ENCODE measurements around the gene POLD2. TPM values are rescaled to one million over a fixed set of nuclear protein-coding genes. Genes with fewer than 3 reads are reported as not detected.
A peak's percentile ranks its signal among the peaks of the same experiment; 100 is the strongest.
"Not testable (repeated sequence)": the region's sequence is repeated elsewhere in the genome, so short reads cannot be mapped to it uniquely, and the experiment has no call there.

Gene POLD2
- total and polyA plus RNA-seq, 2 donors from 2014 or later, result 60.0 to 119 TPM

DNA sequence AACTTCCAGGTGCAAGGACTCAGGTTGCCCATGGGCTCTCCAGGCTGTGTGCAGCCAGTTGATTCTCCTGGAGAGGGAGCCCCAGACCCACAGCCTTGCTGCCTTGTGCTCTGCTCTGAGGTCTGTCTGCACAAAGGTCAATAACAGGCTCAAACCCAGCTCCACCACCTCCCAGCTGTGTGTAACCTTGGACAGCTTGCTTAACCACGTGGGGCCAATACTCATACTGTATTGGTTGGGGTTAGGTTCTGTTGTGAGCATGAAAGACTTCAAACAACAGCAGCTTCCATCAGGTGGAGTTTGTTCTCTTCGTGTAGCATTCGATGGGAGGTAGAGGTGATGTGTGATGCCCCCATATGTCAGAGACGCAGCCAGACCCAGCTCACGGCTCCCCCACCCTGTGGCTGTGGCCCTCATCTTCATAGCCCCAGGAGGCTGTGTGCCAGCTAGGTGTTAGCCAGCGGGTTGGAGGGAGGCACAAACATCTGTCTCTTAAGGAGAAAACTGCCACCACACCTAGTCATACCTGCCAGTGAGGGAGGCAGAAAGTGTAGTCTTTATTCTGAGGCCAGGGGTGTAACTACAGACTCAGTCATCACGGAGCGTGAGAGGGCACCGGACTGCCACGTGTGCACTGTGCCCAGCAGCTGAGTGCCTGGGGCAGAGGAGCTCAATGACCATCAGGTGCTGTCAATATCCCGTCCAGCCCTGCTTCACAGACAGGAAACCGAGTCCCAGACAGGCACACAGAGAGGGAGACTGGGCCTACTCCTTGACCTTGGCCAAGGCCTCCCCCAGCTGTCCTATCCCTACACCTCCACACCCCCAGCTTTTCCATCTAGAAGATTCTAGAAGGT is 8.1 kb upstream of the POLD2 start:
- TF ChIP-seq, protein P1, sequence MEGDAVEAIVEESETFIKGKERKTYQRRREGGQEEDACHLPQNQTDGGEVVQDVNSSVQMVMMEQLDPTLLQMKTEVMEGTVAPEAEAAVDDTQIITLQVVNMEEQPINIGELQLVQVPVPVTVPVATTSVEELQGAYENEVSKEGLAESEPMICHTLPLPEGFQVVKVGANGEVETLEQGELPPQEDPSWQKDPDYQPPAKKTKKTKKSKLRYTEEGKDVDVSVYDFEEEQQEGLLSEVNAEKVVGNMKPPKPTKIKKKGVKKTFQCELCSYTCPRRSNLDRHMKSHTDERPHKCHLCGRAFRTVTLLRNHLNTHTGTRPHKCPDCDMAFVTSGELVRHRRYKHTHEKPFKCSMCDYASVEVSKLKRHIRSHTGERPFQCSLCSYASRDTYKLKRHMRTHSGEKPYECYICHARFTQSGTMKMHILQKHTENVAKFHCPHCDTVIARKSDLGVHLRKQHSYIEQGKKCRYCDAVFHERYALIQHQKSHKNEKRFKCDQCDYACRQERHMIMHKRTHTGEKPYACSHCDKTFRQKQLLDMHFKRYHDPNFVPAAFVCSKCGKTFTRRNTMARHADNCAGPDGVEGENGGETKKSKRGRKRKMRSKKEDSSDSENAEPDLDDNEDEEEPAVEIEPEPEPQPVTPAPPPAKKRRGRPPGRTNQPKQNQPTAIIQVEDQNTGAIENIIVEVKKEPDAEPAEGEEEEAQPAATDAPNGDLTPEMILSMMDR (IDR thresholded peaks at IDR 0.05; ENCODE audit: borderline replicate concordance, extremely low read depth, insufficient read depth), result no peak
- DNase-seq, result peak in 2 of 5 donors; percentile 32 to 39

DNA sequence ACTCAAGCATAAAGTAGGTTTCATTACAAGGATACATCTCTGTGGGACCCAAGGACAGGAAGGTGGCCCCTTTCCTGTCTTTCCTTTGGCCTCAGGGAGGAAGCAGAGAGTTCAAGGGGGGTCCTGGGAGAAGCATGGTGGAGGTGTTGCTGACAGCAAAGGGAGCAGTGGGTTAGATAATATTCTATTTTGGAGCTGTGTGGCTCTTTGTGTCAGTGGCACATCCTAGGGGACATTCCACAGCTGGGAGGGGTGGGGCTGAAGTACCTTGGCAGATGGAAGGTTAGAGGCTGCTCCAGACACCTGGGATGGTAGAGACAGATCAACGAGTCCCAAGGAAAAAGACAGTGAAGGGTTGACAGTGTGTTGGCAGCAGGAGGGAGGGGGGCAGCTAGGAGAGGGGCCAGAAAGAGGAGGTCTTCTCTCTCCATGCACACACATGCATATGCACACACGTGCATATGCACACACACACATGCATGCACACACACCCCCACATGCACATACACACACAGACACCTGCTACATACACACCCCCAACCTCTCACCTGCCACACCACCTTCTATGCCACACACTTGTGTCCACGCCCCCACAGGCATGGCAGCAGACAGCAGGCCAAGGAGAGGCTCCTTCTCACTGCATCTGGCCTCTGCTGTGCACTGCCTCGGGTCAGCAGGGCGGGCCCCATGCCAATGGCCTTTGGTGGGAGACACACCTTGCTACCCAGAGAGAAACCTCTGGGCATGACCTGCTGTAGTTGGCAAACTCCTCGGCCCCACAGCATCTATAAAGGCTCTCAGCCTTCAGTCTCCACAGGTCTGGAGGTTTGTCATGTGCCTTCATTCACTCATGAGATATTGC is 5.6 kb upstream of the POLD2 start:
- H3K27ac ChIP-seq (ENCODE audit: low read depth in 2 of 2, low read length in 2 of 2), result no peak overlapping the region
- no peaks in the 10 kb centered on the region for H3K36me3 ChIP-seq (ENCODE audit: control insufficient read depth in 2 of 3, insufficient read depth in 3 of 3, low read length in 3 of 3)
- FAIRE-seq (no peak), DNase-seq (peak in 1 of 5 donors; percentile 40)
- H3K4me3 ChIP-seq (ENCODE audit: low read length in 3 of 3), result no peak overlapping the region
- intact Hi-C loops (cut with DNase I), result no loop called here
- H3K27me3 ChIP-seq (ENCODE audit: control insufficient read depth, insufficient read depth, low read length), result no peaks in the 10 kb centered on the region
- TF ChIP-seq, protein P1 (IDR thresholded peaks at IDR 0.05; ENCODE audit: borderline replicate concordance, extremely low read depth, insufficient read depth), result no peak
- H3K4me1 ChIP-seq (ENCODE audit: control insufficient read depth in 2 of 3, insufficient read depth in 2 of 3, low read depth in 1 of 3, low read length in 3 of 3), result peaks cover 0 to under 1% (median 0%) of the 10 kb centered on the region in 3 donors
- no peaks in the 10 kb centered on the region for H3K9me3 ChIP-seq (ENCODE audit: control insufficient read depth in 2 of 3, insufficient read depth in 1 of 3, low read length in 3 of 3)
- no peak overlapping the region for H3K9ac ChIP-seq (ENCODE audit: low read length in 3 of 3)

More for the DNA sequence above, 8.1 kb upstream of the POLD2 start:
- Histone ChIP-seq H3K27ac (ENCODE audit: low read depth in 2 of 2, low read length in 2 of 2) (no peak overlapping the region), H3K4me1 (ENCODE audit: control insufficient read depth in 2 of 3, insufficient read depth in 2 of 3, low read depth in 1 of 3, low read length in 3 of 3) (no peaks in the 10 kb centered on the region), H3K9me3 (ENCODE audit: control insufficient read depth in 2 of 3, insufficient read depth in 1 of 3, low read length in 3 of 3) (no peaks in the 10 kb centered on the region), H3K27me3 (ENCODE audit: control insufficient read depth, insufficient read depth, low read length) (no peaks in the 10 kb centered on the region), H3K9ac (ENCODE audit: low read length in 3 of 3) (no peak overlapping the region), H3K36me3 (ENCODE audit: control insufficient read depth in 2 of 3, insufficient read depth in 3 of 3, low read length in 3 of 3) (no peaks in the 10 kb centered on the region), H3K4me3 (ENCODE audit: low read length in 3 of 3) (no peak overlapping the region)
- FAIRE-seq, result no peak
- intact Hi-C loops (cut with DNase I), result no loop called here

GRCh38 chr7:44127161-44127560 is 3.8 kb upstream of the POLD2 start:
- no peak for DNase-seq
- H3K27me3 ChIP-seq (ENCODE audit: control insufficient read depth, insufficient read depth, low read length), result no peaks in the 10 kb centered on the region
- no peaks in the 10 kb centered on the region for H3K9me3 ChIP-seq (ENCODE audit: control insufficient read depth in 2 of 3, insufficient read depth in 1 of 3, low read length in 3 of 3)
- H3K36me3 ChIP-seq (ENCODE audit: control insufficient read depth in 2 of 3, insufficient read depth in 3 of 3, low read length in 3 of 3), result no peaks in the 10 kb centered on the region
- intact Hi-C loops (cut with DNase I), result no loop called here
- H3K4me3 ChIP-seq (ENCODE audit: low read length in 3 of 3), result no peak overlapping the region
- FAIRE-seq, result no peak
- TF ChIP-seq, protein P1 (IDR thresholded peaks at IDR 0.05; ENCODE audit: borderline replicate concordance, extremely low read depth, insufficient read depth), result no peak
- no peak overlapping the region for H3K27ac ChIP-seq (ENCODE audit: low read depth in 2 of 2, low read length in 2 of 2)
- H3K4me1 ChIP-seq (ENCODE audit: control insufficient read depth in 2 of 3, insufficient read depth in 2 of 3, low read depth in 1 of 3, low read length in 3 of 3), result peaks cover 0 to 7% (median 4%) of the 10 kb centered on the region in 3 donors
- no peak overlapping the region for H3K9ac ChIP-seq (ENCODE audit: low read length in 3 of 3)

GRCh38 chr7:44126574-44126973 is 3.2 kb upstream of the POLD2 start:
- H3K9ac ChIP-seq (ENCODE audit: low read length in 3 of 3); H3K27ac ChIP-seq (ENCODE audit: low read depth in 2 of 2, low read length in 2 of 2); FAIRE-seq; H3K9me3 ChIP-seq (ENCODE audit: control insufficient read depth in 2 of 3, insufficient read depth in 1 of 3, low read length in 3 of 3); H3K4me3 ChIP-seq (ENCODE audit: low read length in 3 of 3); H3K36me3 ChIP-seq (ENCODE audit: control insufficient read depth in 2 of 3, insufficient read depth in 3 of 3, low read length in 3 of 3); intact Hi-C loops (cut with DNase I); H3K27me3 ChIP-seq (ENCODE audit: control insufficient read depth, insufficient read depth, low read length); H3K4me1 ChIP-seq (ENCODE audit: control insufficient read depth in 2 of 3, insufficient read depth in 2 of 3, low read depth in 1 of 3, low read length in 3 of 3): not testable (repeated sequence)
- DNase-seq, result peak in 1 of 5 donors; percentile 5
